Smooth muscle cell of the brain vasculature (primary cell): ENCODE results near the gene PLPP1.
"Not testable (repeated sequence)": the region's sequence is repeated elsewhere in the genome, so short reads cannot be mapped to it uniquely, and the experiment has no call there.

Experiments used
- DNase-seq: peaks from one replicate; pipeline ENCODE4 v3.0.0-alpha.2; 2012; ENCODE audit warnings: low read depth, low spot score

The PLPP1 gene

DNA sequence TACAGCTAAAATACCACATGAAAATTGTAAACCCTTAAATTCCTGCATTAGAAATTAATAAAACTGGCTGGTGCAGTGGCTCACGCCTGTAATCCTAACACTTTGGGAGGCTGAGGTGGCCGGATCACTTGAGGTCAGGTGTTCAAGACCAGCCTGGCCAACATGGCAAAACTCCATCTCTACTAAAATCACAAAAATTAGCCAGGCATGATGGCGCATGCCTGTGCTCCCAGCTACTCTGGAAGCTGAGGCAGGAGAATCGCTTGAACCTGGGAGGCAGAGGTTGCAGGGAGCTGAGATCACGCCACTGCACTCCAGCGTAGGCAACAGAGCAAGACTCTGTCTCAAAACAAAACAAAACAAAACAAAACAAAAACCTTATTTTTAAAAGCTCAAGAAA, 29.1 kb downstream of the PLPP1 start:
- not testable (repeated sequence) for DNase-seq

DNA sequence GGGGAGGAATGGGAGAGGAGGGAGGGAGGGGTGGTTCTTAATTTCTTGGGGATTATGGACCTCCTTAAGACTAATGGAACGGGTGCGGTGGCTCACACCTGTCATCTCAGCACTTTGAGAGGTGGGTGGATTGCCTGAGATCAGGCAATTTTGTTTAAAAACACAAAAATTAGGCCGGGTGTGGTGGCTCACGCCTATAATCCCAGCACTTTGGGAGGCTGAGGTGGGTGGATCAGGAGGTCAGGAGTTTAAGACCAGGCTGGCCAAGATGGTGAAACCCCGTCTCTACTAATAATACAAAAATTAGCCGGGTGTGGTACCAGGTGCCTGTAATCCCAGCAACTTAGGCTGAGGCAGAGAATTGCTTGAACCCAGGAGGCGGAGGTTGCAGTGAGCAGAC, 30.8 kb downstream of the PLPP1 start:
- DNase-seq = not testable (repeated sequence)

DNA sequence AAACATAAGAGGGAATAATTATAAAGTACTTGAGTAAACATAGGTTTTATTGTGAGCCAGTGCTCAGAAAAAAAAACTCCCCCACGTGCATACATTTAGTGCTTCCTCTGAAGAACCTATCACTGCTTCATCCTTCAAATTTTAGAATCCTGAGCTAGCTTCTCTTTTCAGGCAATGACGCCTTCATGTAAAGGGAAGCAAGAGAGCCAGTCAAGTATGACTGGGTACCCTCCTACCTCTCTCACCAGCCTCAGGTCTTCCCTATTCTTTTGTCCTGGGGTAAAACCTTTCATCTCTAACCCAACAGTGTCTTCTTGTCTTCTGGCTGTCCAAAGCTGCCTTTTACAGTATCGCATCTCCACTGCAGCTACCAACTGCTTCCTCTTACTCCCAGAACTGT, 32.0 kb downstream of the PLPP1 start:
- DNase-seq = no peak

DNA sequence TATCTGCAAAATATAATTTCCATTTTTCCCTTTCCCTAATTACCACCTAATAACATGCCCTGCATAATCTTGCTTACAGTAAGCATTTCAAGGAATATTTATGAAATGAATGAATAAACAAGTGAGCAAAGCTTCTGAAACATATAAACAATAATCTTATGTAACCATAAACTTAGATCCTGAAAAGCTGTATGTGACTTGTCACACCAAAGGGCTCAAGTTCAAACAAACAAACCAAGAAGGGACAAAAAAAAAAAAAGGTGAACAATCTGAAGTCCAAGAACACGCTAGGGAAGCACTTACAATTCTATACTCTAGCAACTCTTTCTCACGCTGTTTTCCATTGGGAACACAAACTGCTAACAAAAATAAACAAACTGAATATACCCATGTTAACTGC, 36.3 kb downstream of the PLPP1 start:
- no peak for DNase-seq

DNA sequence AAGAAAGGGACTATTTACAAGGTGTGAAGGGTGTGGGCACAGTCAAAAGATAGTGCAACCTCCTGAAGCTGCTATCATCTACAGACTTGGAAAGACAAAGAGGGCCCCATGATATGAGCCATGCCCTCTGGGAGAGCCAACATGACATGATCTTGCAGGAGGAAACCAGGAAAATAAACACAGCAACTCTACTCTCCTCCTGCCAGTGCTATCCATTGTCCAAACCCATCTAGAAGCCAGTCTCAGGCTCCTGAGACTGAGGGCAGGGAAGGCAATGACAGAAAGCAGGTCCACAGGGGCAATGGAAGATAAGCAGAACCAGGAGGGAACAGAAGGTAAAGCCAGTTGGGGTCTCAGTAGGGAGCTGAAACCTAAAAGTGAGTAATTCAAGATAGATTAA, 37.1 kb downstream of the PLPP1 start:
- no peak for DNase-seq

DNA sequence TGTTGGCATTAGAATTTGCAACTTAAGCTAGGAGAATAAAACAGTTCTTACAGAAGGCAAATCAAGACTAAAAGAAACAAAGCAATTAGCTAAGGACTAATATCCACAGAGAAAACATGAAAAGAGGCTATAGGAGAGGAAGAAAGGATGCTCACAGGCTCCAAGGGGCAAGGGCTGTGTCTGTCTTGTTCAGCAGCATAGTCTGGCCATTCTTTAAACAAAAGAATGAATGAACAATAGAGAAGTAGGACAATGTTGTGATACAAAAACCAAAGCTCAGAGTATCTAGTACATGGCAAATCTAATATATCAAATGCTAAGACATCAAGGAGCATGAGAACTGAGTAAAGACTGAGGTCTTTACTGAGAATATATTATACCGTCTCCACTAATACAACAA, 39.5 kb downstream of the PLPP1 start:
- no peak for DNase-seq

- DNase-seq = no peak
Observed at GRCh38 chr5:55492449-55492848, 42.3 kb downstream of the PLPP1 start.

DNA sequence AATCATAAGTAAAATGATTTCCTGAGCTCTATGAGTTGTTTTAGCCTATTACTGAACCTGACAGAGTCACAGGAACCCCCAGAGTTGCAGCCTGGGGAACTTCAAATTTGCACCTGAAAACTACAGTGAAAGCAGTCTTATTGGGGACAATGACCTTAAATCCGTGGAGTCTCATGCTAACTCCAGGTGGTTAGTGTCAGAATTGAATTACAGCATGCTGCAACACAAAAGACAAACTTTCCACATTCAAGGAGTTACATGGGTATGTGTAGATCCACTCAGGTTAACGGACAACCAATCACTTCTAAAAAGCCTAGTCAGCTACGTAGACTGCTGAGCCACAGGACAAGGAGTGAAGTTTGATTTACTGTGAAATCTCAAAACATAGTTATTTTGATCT, 49.7 kb downstream of the PLPP1 start:
- DNase-seq = no peak

- no peak for DNase-seq
Observed at GRCh38 chr5:55484531-55484930, 50.2 kb downstream of the PLPP1 start.

- no peak for DNase-seq
Observed at GRCh38 chr5:55483885-55484284, 50.9 kb downstream of the PLPP1 start.

GRCh38 chr5:55481293-55481855, 53.4 kb downstream of the PLPP1 start:
- DNase-seq = no peak

DNA sequence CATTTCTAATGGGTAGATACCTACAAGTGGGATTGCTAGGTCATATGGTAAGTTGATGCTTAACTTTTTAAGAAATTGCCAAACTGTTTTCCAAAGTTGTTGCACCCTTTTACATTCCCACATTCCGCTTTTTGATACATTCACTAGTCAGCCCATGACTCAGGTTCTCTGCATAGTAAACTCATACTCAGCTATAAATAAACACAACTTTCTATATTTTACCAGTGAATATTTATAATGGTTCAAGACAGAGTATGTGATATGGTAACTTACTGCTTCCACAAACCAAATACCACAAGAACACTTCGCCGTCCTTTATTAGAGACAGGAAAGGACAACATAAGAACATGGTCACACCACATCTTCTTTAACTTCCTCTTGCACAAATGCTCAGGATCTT, 54.0 kb downstream of the PLPP1 start:
- no peak for DNase-seq

DNA sequence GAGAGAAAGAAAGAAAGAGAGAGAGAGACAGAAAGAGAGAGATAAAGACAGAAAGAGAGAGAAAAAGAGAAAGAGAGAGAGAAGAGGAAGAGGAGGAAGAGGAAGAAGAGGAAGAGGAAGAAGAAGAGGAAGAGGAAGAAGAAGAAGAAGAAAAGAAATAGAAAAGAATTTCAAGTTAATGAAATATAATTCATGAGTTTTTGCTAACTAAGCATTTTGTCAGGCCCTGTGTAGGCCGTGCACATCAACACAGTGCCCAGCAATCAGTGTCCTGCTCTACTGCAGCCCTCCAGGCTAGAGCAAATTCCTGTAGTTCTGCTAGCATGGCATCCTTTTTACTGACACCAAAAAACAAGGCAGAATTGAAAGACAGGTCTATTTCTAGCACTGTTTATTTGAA, 62.1 kb downstream of the PLPP1 start:
- DNase-seq = no peak

GRCh38 chr5:55471468-55471867, 63.3 kb downstream of the PLPP1 start:
- DNase-seq = no peak

DNA sequence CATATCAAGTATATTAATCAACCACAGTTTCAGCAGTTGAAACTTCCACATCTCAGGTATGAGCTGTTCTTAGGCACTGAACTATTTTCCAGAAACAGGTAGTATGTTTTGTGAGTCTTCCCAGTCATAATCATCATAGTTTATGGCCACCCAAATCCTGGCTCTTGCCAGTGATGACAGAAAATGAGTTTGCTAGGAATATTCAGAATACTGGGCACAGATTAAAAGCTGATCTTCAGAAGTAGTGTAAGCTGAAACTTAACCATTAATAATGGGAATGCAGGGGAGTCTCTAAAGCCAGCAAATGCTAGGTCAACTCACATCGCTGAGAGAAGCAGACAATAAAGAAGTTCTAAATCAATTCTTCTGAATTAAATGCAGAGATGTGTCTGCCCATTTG, 64.5 kb downstream of the PLPP1 start:
- no peak for DNase-seq

DNA sequence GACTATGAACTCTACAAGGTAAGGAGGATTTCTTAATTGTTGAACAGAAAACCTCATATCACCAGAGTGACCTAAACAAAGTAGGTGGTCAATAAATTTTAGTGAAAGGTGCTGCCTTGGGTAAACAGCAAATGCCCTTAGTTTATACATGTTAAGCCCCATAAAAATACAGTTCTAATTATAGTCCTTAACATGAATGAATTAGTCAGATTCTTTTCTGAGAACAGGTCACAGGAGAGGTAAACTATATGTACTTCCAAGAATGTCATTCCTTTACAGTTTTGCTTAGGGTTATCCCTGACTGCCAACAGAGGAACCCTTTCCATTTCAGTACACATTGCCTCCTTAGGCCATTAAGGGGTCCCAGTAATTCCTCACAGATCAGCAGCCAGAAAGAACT, 64.9 kb downstream of the PLPP1 start:
- no peak for DNase-seq

DNA sequence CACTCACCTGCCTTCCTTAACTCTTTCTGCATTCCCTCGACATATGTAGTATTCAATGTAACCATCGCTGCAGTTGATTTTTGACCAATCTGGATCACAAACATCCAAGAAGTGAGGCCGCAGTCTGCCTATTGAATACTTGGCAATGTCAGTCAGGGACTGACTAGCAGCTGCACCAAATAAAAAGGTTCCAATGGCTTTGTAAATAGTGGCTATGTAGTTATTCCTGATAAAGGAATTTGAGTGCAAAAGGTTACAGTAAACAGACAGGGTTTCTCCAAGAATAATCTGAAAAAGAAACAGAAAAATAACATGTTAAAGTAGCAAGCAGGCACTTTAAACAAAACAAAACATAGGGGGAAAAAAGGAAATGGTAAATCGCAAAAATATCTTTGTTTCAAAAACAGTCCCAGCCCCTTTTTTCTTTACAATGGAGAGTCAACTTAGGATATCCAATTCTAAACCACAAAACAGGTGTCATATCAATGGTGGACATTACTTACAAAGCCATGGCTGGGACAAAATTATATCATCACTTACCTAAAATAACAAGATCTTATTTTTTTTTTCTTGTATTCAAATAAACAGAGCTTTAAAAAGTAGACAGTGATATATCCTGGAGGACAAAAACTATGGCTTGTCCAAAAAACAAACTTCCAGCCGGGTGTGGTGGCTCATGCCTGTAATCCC, 66.8 kb downstream of the PLPP1 start:
- no peak for DNase-seq

DNA sequence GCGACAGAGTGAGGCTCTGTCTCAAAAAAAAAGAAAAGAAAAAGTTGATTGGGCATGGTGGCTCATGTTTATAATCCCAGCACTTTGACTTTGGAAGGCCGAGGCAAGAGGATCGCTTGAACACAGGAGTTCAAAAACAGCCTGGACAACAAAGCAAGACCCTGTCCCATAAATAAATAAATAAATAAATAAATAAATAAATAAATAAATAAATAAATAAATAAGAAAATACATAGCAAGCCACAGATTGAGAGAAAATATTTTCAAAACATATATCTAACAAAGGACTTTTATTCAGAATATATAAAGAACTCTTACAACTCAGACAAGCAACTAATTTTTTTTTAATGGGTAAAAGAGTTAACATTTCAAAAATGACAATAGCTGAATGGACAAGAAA, 71.2 kb downstream of the PLPP1 start:
- DNase-seq = no peak

DNA sequence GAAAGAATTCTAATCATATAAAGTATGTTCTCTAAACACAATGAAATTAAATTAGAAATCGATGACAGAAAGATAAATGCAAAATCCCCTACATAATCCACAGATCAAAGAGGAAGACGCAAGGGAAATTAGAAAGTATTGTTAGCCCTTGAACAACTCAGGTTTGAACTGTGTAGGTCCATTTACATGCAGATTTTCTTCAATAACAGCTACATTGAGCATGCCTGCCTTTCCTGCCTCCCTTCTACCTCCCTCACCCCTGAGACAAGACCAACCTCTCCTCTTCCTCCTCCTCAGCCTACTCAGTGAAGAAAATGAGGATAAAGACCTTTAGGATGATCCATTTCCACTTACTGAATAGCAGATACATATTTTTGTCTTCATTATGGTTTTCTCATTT, 75.2 kb downstream of the PLPP1 start:
- DNase-seq = no peak

DNA sequence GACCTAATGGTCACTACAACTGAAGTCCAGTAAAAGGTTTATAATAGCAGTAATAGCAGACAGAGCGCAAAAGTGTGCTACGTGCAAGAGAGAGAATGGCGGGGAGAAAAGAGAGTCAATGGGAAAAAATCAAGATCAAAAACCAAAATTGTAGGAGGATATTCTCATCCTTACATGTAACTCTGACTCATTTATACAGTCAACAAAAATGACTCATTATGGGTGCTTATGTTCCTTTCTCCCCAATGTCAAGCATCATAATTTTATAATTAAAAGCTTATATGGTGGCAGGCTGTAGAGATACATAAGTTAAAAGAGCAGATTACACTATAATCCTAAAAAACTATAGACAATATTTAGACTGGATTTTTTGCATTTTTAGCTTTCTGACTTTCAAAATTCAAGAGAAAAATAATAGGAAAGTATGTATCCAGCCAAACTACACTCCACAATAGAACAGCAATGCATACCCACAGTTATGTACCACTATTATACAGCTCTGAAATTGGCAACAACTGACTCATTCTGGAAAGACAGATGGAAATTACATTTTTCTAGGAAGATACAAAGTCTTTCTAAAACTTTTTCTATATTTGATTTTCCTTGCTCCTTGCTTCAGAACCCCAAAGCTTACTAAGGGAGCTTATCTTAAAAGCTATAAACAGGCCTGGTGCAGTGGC, 78.4 kb downstream of the PLPP1 start:
- no peak for DNase-seq

- no peak for DNase-seq
Observed at GRCh38 chr5:55454282-55454681, 80.5 kb downstream of the PLPP1 start.

DNA sequence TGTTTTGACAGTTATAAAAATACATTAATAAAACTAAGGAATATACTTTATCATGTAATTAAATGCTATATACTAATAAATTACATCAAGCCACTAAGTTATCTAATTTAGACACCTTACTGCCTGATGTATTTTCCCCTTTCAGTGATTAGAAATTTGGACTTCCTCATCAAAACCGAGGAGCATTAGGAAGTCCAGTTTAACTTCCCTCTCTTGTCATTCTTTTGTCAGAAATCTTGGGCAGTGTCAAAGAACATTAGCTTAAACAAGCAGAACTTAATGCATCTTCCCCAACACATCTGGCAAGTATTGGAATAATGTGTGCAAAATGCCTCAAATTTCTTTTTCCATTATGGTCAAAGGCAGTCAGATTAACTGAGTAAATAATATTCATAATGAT, 81.6 kb downstream of the PLPP1 start:
- no peak for DNase-seq

- no peak for DNase-seq
Observed at GRCh38 chr5:55451976-55452375, 82.8 kb downstream of the PLPP1 start.
